GM13977 (cell line): ENCODE measurements around the gene TLR5.

Experiments
- DNase-seq: peaks from one replicate; pipeline ENCODE4 v3.0.0; 2012; ENCODE audit warnings: low spot score
- CTCF ChIP-seq: IDR thresholded peaks from 2 replicates; pipeline ENCODE4 v1.5.1; 2012; ENCODE audit warnings: mild to moderate bottlenecking, control low read depth; ENCODE audit not compliant: insufficient read depth; ENCODE audit errors: extremely low read depth, missing control alignments
- in situ Hi-C: fragments of 300-500 bp; cut with MboI; formaldehyde crosslinking; loops from one replicate; pipeline ENCODE4 v1.12.0; 2022; ENCODE audit warnings: low sequenced_read_pairs, low pct_unique_long_range_greater_than_20kb, mixed read lengths, inconsistent platforms; ENCODE audit not compliant: unreplicated experiment

TLR5 gene

GRCh38 chr1:223118418-223118817, 24.6 kb downstream of the TLR5 start:
- in situ Hi-C loops, result no loop called here
- DNase-seq, result no peak
- TF ChIP-seq CTCF, result no peak

GRCh38 chr1:223116950-223117349, 26.1 kb downstream of the TLR5 start:
- TF ChIP-seq CTCF, result no peak
- no peak for DNase-seq
- in situ Hi-C loops, result no loop called here

- in situ Hi-C loops, result no loop called here
- no peak for DNase-seq
- no peak for TF ChIP-seq CTCF
Measured at GRCh38 chr1:223114871-223115270, 28.2 kb downstream of the TLR5 start.

- TF ChIP-seq CTCF, result no peak
- no peak for DNase-seq
- in situ Hi-C loops, result no loop called here
Measured at GRCh38 chr1:223110952-223111351, 32.1 kb downstream of the TLR5 start.

- no peak for DNase-seq
- no peak for TF ChIP-seq CTCF
- in situ Hi-C loops, result no loop called here
Measured at GRCh38 chr1:223109581-223110026, 33.4 kb downstream of the TLR5 start.

GRCh38 chr1:223106856-223107255, 36.2 kb downstream of the TLR5 start:
- in situ Hi-C loops, result no loop called here
- no peak for DNase-seq
- TF ChIP-seq CTCF, result no peak

- TF ChIP-seq CTCF, result no peak
- in situ Hi-C loops, result no loop called here
- no peak for DNase-seq
Measured at GRCh38 chr1:223105568-223105967, 37.5 kb downstream of the TLR5 start.
